HEK293T (cell line): ENCODE results near the gene CD48.

Experiments used
- ARNT ChIP-seq: fragments of 450-650 bp; IDR thresholded peaks from 2 replicates; pipeline ENCODE4 v1.6.1; 2017; ENCODE audit warnings: mild to moderate bottlenecking
- BHLHE40 ChIP-seq: fragments of 450-650 bp; IDR thresholded peaks from 2 replicates; pipeline ENCODE4 v1.6.1; 2016; ENCODE audit warnings: mild to moderate bottlenecking, moderate library complexity, borderline replicate concordance
- ELF4 ChIP-seq: fragments of 450-650 bp; IDR thresholded peaks from 2 replicates; pipeline ENCODE4 v1.6.1; 2017; ENCODE audit warnings: antibody characterized with exemption
- FOXA1 ChIP-seq: fragments of 450-650 bp; IDR thresholded peaks from 2 replicates; pipeline ENCODE4 v1.6.1; 2016; ENCODE audit warnings: mild to moderate bottlenecking
- FOXK2 ChIP-seq: fragments of 450-650 bp; IDR thresholded peaks from 2 replicates; pipeline ENCODE4 v1.6.1; 2016; ENCODE audit warnings: mild to moderate bottlenecking
- FOXM1 ChIP-seq: fragments of 450-650 bp; IDR thresholded peaks from 2 replicates; pipeline ENCODE4 v1.6.1; 2017; ENCODE audit warnings: mild to moderate bottlenecking, borderline replicate concordance
- HDGF ChIP-seq: fragments of 450-650 bp; IDR thresholded peaks from 2 replicates; pipeline ENCODE4 v1.6.1; 2017; ENCODE audit warnings: antibody characterized with exemption, borderline replicate concordance
- L3MBTL2 ChIP-seq: fragments of 450-650 bp; conservative IDR thresholded peaks from 2 replicates; pipeline ENCODE4 v1.6.1; 2016; ENCODE audit warnings: mild to moderate bottlenecking
- LEF1 ChIP-seq: fragments of 450-650 bp; IDR thresholded peaks from 2 replicates; pipeline ENCODE4 v1.6.1; 2017; ENCODE audit warnings: mild to moderate bottlenecking, borderline replicate concordance
- SP1 ChIP-seq: fragments of 450-650 bp; IDR thresholded peaks from 2 replicates; pipeline ENCODE4 v1.6.1; 2017
- SUZ12 ChIP-seq: fragments of 450-650 bp; IDR thresholded peaks from 2 replicates; pipeline ENCODE4 v1.6.1; 2016; ENCODE audit warnings: mild to moderate bottlenecking
- TARDBP ChIP-seq: fragments of 450-650 bp; IDR thresholded peaks from 2 replicates; pipeline ENCODE4 v1.6.1; 2016

- TF ChIP-seq SP1, result no peak
- TF ChIP-seq FOXK2, result no peak
- no peak for TF ChIP-seq L3MBTL2
- TF ChIP-seq ARNT, result no peak
- TF ChIP-seq LEF1, result no peak
- no peak for TF ChIP-seq SUZ12
- TF ChIP-seq ELF4, result no peak
- no peak for TF ChIP-seq FOXM1
- TF ChIP-seq HDGF, result no peak
- TF ChIP-seq TARDBP, result no peak
- TF ChIP-seq FOXA1, result no peak
- no peak for TF ChIP-seq BHLHE40
These were observed 58.0 kb downstream of the CD48 start for GRCh38 chr1:160653620-160654016.
